OCI-M2 (cell line): ENCODE data around the gene PICK1.
"Not testable (repeated sequence)": the region's sequence is repeated elsewhere in the genome, so short reads cannot be mapped to it uniquely, and the experiment has no call there.

Experiments used
- DNase-seq: peaks from one replicate; lab custom pipeline; 2025; ENCODE audit not compliant: unreplicated experiment; lab: John Stamatoyannopoulos, UW

The PICK1 gene

DNA sequence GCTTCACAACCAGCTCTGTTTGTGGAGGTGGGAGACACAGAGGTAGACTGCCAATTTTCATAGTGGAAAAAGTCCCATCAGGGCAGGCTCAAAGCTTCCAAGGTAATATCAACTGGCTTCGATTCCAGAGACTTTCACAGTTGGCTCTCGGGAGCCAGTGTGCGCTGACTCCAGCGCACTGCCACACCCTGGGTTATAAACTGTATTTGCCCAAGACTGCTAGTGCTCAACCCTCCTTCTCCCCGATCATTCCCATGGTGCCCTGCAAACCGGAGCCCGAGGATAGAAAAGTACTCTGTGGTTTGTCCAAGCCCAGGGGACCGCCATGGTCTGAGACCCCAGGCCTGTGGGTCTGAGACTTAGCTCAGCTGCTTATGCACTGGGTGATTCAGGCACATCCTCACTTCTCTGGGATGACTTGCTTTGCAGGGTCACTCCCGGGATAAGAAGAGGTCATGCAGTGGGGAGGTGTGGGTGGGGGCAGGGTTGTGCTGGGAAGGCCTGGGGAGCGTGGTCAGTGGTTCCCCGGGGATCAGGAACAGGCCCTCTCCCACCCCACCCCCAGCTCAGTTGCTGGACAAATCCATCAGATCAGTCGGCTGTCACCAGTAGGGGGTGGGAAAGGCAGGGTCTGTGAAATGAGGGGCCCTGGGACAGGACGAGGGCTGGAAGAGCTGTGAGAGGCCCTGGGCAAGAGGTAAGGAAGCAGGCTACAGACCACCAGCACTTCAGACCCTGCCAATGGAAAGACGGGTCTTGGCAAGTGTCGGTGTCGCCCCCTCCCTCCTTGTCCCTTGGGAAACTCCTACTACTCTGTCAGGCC, 26.7 kb upstream of the PICK1 start:
- DNase-seq = no peak

GRCh38 chr22:38031491-38031890, 25.7 kb upstream of the PICK1 start:
- DNase-seq = no peak

GRCh38 chr22:38032681-38033521, 24.3 kb upstream of the PICK1 start:
- no peak for DNase-seq

- no peak for DNase-seq
These were observed 23.5 kb upstream of the PICK1 start for GRCh38 chr22:38033522-38034277.

DNA sequence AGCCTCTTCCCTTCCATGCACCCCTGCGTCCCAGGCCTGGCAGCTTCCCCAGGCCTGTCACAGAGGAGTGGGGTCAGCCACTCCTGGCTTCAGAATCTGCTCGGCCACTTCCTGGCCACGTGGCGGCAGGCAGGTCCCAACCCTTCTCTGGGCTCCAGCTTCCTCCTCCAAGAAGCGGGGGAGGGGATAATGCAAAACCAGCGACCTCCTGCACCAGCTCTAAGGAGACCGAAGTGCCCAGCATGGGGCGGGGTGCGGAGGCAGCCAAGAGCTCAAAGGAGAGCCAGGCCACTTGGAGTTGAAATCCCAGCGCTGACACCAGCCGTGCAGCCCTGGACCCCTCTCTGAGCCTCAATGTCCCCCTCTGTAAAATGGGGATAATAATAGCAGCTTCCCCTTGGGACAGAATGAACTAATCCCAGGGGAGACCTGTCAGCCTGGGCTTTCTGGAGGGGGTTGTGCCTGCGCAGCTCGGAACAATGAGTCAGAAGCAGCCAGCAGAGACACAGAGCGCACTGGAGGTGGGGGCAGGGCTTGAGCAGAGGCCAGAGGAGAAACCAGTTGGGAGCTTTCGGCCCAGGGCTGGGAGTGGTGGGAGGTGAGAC, 22.8 kb upstream of the PICK1 start:
- DNase-seq = no peak

DNA sequence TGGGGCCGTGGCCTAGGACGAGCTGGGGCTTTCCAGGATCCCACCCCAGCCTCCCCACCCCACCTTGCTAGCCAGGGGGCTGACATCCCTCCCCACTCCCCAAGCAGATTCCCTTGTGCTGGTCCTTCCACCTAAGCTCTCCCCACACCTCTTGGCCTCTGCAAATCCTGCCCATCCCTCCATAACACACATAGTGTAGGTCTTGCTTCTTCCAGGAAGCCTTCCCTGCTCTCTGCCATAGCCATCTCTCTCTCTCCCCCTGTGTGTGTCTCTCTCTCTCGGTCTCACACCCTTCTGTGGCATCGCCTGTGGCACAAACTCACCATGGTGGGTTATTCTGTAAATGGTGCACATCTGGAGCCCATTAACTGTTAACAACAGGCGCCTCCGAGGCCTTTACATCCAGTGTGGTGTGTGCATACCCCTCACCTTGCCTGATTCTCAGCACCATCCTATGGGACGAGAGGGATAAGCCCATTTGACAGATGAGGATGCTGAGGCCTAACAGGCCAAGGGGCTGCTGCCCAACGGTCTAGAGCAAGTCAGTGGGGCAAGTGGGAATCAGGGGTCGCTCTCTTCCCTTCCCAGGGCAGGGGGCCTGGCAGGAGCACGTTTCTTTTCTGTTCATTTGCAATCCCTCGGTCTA, 22.2 kb upstream of the PICK1 start:
- no peak for DNase-seq

GRCh38 chr22:38035530-38035885, 21.7 kb upstream of the PICK1 start:
- DNase-seq = no peak

DNA sequence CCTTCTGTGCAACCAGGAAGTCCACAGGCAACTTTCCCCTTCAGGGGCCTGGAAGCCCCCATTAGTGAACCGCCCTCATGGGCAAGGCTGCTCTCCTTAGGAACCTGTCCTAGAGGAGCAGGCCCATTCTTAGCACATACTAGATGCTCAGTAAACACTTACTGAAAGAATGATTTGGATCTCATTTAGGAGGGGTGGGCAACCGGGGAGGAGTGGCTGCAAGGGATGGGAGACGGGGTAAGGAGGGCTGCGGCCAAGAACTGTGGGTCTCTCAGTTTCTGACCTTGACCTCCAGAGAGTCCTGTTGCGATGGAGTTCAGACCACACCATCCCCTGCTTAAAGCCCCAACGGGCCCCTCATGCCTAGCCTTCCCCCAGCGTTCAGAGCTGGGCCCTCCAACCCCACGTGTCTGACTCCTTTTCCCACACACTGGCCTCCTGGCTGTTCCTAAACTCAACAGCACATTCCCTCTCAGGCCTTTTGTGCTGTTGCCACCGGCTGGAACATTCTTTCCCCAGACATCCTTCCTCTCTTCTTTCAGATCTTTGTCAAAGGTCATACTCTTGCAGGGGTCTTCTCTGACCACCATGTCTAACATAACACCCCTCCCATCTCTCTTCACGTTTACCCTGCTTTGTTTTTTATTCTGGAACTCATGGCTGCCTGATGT, 20.7 kb upstream of the PICK1 start:
- no peak for DNase-seq

DNA sequence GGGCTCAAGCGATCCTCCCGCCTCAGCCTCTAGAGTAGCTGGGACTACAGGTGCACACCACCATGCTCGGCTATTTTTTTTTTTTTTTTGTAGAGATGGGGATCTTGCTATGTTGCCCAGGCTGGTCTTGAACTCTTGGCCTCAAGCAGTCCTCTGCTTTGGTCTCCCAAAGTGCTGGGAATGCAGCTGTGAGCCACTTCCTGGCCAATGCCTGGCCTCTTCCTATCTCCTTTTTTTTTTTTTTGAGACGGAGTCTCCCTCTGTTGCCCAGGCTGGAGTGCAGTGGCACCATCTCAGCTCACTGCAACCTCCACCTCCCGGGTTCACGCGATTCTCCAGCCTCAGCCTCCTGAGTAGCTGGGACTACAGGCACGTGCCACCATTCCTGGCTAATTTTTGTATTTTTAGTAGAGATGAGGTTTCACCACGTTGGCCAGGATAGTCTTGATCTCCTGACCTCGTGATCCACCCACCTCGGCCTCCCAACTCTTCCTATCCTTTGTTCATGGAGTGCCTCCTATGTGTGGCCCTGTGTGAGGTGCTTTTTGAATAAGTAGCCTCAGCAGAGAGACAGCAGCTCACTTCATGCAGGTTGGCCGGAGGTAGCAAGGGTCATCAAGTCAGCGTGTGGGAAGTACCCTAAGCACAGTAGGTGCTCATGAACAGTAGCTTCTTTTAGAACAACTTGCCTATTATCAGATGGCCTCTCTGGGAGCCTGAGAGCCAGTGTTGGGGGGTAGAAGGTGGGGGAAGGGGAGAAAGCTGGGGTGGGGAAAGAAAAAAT, 19.6 kb upstream of the PICK1 start:
- DNase-seq = not testable (repeated sequence)

DNA sequence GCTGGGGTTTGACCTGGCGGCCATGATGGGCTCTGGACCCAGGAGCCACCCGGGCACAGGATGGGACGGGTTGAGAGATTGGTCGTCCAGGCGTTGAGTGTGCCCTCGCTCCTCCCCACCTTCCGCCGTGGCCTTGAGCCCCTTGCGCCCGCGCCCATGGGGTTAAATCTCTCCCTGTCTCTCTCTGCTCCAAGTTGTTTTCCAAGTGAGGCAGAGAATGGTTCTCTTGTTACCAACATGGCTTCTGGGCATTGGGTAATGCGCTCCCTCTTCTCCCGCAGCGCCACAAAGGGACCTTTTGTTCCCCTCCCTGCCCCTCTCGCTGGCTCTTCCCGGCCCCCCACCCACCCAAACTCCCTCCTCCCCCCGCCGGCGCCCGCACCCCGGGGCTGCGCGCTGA, 18.8 kb upstream of the PICK1 start:
- no peak for DNase-seq

GRCh38 chr22:38038890-38039812, 18.1 kb upstream of the PICK1 start:
- no peak for DNase-seq

- DNase-seq = no peak
These were observed 16.0 kb upstream of the PICK1 start for GRCh38 chr22:38040953-38041759.

DNA sequence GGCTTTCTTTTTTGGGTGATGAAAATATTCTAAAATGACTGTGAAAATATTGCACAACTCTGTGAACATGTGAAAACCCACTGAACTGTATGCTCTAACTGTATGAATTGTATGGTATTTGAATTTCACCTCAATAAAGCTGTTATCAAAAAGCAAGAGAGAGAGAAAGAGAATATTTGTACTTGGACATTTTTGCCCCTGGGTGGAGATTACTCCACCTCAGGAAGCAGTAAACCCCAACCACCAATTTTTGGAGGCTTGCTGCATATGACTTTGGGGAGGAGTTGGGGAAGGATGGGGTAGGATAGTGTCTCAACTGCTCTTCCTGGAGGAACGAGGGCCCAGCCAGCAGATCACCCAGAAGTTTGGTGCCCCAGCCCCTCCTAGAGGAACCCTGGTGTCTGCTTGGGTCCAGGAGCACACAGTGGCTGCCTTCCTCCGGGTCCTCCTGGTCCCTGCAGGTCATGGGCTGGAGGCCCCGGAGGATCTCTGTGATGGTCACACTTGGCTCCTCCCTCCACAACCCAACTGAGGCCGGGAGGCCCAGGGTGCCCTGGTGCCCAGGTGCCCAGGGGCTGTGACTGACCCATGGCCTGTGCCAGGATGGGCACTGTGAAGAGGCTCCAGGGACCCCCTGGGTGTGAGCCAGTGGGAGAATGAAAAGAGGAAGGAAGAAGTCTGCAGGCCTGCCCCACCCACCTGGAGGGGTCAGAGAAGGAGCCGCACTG, 15.3 kb upstream of the PICK1 start:
- no peak for DNase-seq

- DNase-seq = no peak
These were observed 14.8 kb upstream of the PICK1 start for GRCh38 chr22:38042488-38042790.

- no peak for DNase-seq
These were observed 13.8 kb upstream of the PICK1 start for GRCh38 chr22:38043151-38044039.
